Psoas muscle (tissue), 8 donors: Measurements from ENCODE around the gene NOTCH4. TPM values are rescaled to one million over a fixed set of nuclear protein-coding genes. Genes with fewer than 3 reads are reported as not detected.
A peak's percentile ranks its signal among the peaks of the same experiment; 100 is the strongest.

Source experiments
- ATAC-seq, 4 donors: fragments of 200-7000 bp; cut with Tn5 transposase; one replicate each; pipeline ENCODE4 v1.9.1; 2020; ENCODE audit warnings: moderate library complexity in 3 of 4, mild to moderate bottlenecking in 2 of 4
- DNase-seq, 2 donors: peaks; one replicate each; pipeline ENCODE4 v3.0.0-alpha.2; 2020
- H3K27ac ChIP-seq: fragments of 200-600 bp; one replicate; pipeline ENCODE4 v1.8.0; 2022
- H3K27me3 ChIP-seq, 3 donors: fragments of 200-600 bp in 1 of 3; one replicate each; pipeline versions ENCODE4 v1.6.1 to v1.8.0; 2013 to 2022; ENCODE audit warnings: low read length in 2 of 3, mild to moderate bottlenecking in 2 of 3, moderate library complexity in 1 of 3; ENCODE audit not compliant: insufficient read depth in 3 of 3
- H3K36me3 ChIP-seq, 2 donors: fragments of 200-600 bp in 1 of 2; one replicate each; pipeline versions ENCODE4 v1.6.1 to v1.8.0; 2013 to 2022; ENCODE audit warnings: low read depth in 1 of 2, mild to moderate bottlenecking in 1 of 2, moderate library complexity in 1 of 2; ENCODE audit not compliant: insufficient read depth in 1 of 2
- H3K4me1 ChIP-seq: fragments of 200-600 bp; one replicate; pipeline ENCODE4 v1.8.0; 2022
- H3K4me3 ChIP-seq: fragments of 200-600 bp; one replicate; pipeline ENCODE4 v1.8.0; 2022; ENCODE audit warnings: mild to moderate bottlenecking
- H3K9me3 ChIP-seq: fragments of 200-600 bp; one replicate; pipeline ENCODE4 v1.8.0; 2022
- WGBS, 3 donors: extraction: QIAGEN DNeasy Blood & Tissue Kit; methylation state at CpG; one replicate each; pipeline versions ENCODE4 v1.1.6 to v1.1.7; 2013; 5-methylcytosine and 5-hydroxymethylcytosine counted together
- intact Hi-C, 2 donors: fragments of 100-400 bp; cut with DNase I; formaldehyde crosslinking; loops; one replicate each; pipeline versions ENCODE4 v1.11.0 to v1.14.2; 2022
- polyA plus RNA-seq, 3 donors: library from polyadenylated mRNA; stranded (reverse); fragments of 200-250 nt; gene quantifications; one replicate each; pipeline ENCODE4 v1.2.3, GENCODE V29; 2013
- total RNA-seq, 4 donors: library from RNA; stranded (reverse); fragmentation: NEBNext Ultra II Directional in 2 of 4; extraction: Animal tissue kit (Norgen Biotek cat#: 25700) in 2 of 4; gene quantifications; one replicate each; pipeline versions ENCODE4 v1.2.1 to v1.2.4, GENCODE V29; 2021 to 2023
- TF ChIP-seq, protein P1 (sequence below): fragments of 200-600 bp; IDR thresholded peaks from one replicate; pipeline ENCODE4 v1.8.0; 2022; ENCODE audit warnings: antibody characterized with exemption
- donor health status: healthy with polysubstance abuse.
- donor health status: DM: no; HTN: no; CAD: no; lungs with moderate emphysema.
- donor health status: Bipolar disorder and iron deficiency.
- donor health status: healthy.
- donor health status: DM: yes; HTN: yes; CAD: no.
- donor health status: DM: no; HTN: no; CAD: no.
- donor health status: DM: no; HTN: no; CAD: no.
- donor health status: DM: yes; HTN: yes; CAD: no.

Gene NOTCH4
- total and polyA plus RNA-seq, 7 donors, result 9.7 to 19.5 (median 12.6) TPM

DNA sequence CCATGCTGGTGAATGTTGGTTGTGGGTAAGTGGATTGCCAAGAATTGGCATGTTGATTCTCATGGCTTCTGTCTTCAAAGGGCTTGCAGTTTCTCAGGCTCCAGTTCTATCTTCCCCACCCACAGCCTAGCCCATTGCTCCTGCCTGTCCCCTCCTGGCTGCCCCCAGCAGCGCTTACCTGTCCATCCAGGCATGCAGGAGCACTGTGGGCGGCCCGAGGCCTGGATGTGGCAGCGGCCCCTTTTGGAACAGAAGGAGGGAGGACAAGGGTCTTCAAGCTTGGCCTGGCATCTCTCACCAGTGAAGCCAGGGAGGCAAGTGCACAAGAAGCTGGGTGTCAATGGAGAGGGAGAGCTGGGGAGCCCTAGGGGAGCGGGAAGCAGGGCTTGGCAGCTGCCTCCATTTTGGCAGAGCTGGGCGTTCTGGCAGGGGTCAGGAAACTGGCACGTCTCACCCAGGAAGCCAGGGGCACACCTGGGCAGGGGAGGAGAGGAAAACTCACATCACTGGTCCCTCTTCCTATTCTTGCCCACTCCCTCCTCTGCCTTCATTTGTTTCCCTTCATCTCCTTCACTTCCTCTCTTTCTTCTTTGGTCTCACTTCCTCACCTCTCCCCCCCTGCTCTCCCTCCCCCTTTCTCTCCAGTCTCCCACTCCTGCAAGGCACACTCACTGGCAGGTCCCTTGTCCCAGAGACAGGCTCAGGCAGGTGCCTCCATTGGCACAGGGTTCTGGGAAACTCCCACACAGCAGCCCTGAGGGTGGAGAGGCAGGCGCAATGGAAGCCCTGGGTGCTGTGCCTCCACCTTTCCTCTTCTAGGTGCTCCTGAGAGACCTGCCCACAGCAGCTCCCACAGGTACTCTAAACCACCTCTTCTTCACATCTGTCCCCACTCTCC, 1.3 kb downstream of the NOTCH4 start:
- WGBS, 3 donors, result 73 to 84% (median 81%) methylated on average over 7 to 8 of the region's 8 CpGs
- no peak for DNase-seq
- no peaks in the 10 kb centered on the region for H3K4me1 ChIP-seq
- TF ChIP-seq, protein P1, sequence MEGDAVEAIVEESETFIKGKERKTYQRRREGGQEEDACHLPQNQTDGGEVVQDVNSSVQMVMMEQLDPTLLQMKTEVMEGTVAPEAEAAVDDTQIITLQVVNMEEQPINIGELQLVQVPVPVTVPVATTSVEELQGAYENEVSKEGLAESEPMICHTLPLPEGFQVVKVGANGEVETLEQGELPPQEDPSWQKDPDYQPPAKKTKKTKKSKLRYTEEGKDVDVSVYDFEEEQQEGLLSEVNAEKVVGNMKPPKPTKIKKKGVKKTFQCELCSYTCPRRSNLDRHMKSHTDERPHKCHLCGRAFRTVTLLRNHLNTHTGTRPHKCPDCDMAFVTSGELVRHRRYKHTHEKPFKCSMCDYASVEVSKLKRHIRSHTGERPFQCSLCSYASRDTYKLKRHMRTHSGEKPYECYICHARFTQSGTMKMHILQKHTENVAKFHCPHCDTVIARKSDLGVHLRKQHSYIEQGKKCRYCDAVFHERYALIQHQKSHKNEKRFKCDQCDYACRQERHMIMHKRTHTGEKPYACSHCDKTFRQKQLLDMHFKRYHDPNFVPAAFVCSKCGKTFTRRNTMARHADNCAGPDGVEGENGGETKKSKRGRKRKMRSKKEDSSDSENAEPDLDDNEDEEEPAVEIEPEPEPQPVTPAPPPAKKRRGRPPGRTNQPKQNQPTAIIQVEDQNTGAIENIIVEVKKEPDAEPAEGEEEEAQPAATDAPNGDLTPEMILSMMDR, result no peak
- intact Hi-C loops, result no loop called here
- peak overlapping the region; percentile 53 for H3K4me3 ChIP-seq
- no peaks in the 10 kb centered on the region for H3K9me3 ChIP-seq
- H3K36me3 ChIP-seq, result no peaks in the 10 kb centered on the region
- H3K27ac ChIP-seq, result no peak overlapping the region
- no peak for ATAC-seq
- H3K27me3 ChIP-seq, result peaks cover 0 to 4% (median 0%) of the 10 kb centered on the region in 3 donors

DNA sequence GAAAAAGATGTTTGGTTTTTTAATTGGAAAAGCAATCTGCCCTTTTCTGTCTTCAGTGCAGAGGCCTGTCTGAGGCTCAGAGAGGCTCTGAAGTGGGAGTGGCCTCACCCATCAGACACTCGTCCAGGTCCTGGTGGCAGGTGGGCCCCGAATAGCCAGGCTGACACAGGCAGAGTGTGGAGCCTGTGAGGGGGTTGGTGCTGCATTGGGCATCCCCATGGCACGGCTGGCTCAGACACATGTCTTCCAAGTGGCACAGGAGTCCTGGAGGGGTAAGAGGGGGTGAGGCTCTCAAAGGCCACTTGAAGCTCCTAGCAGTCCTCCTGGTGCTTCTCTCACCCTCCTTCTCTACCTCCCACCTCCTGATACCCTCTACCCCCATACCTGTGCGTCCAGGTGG, 3.8 kb downstream of the NOTCH4 start:
- H3K4me1 ChIP-seq, result no peaks in the 10 kb centered on the region
- intact Hi-C loops, result no loop called here
- H3K9me3 ChIP-seq, result no peaks in the 10 kb centered on the region
- H3K27ac ChIP-seq, result no peak overlapping the region
- no peaks in the 10 kb centered on the region for H3K36me3 ChIP-seq
- no peak for DNase-seq
- ATAC-seq, result no peak
- whole genome bisulfite sequencing, 3 donors, result 53 to 70% (median 66%) methylated on average over 4 of the region's 4 CpGs
- TF ChIP-seq, protein P1, result no peak
- peaks cover 0 to 4% (median 0%) of the 10 kb centered on the region in 3 donors for H3K27me3 ChIP-seq
- H3K4me3 ChIP-seq, result no peak overlapping the region

DNA sequence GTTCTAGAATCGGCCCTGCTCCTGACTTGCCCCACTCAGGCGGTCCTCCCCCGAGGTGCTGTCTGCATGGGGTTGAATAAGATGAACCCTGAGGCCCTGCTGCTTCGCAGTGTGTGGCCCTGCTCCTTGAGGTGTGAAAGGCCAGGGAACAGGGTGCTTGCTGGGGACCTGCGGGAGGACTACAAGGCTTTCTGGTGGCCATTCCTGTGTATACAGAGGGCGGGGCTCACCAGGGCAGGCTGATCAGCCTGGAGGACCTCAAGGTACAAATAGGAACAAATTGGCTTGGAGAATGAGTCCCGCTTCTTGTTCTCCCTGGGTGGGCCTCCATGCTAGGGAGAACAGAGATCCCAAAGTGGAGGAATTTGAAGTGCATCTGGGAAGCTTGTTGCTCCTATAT, 5.7 kb downstream of the NOTCH4 start:
- DNase-seq (no peak), ATAC-seq (no peak)
- TF ChIP-seq, protein P1, result no peak
- Histone ChIP-seq H3K9me3 (no peaks in the 10 kb centered on the region), H3K27me3 (peaks cover 0 to 4% (median 0%) of the 10 kb centered on the region in 3 donors), H3K4me1 (no peaks in the 10 kb centered on the region), H3K27ac (no peak overlapping the region), H3K36me3 (peaks cover 0 to 4% of the 10 kb centered on the region in 2 donors), H3K4me3 (no peak overlapping the region)
- 68 to 81% (median 78%) methylated on average over 7 of the region's 7 CpGs for WGBS, 3 donors
- intact Hi-C loops, result no loop called here

DNA sequence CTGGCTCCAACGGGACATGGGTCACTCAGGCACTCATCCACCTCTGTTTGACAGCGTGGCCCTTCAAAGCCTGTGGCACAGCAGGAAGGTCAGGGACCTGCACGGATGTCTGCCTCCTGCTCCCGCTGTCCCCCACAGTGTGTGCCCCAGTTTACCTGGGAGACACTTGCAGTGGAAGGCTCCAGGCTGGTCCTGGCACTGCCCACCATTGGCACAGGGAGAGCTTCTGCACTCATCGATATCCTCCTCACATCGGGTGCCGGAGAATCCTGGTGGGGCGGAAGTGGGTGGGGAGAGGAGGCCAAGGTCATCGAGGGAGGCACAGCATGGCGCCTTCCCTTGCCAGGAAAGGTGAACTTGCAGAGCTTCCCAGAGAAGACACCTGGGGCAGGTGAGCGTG, 6.9 kb downstream of the NOTCH4 start:
- 84 to 86% (median 85%) methylated on average over 11 of the region's 11 CpGs for WGBS, 3 donors

More for the DNA sequence above, 6.9 kb downstream of the NOTCH4 start:
- no peak overlapping the region for H3K4me3 ChIP-seq
- H3K36me3 ChIP-seq, result peaks cover 0 to 4% of the 10 kb centered on the region in 2 donors
- intact Hi-C loops, result no loop called here
- DNase-seq (no peak), ATAC-seq (no peak)
- no peaks in the 10 kb centered on the region for H3K9me3 ChIP-seq
- TF ChIP-seq, protein P1, result no peak
- peaks cover 0 to 4% (median 0%) of the 10 kb centered on the region in 3 donors for H3K27me3 ChIP-seq
- H3K27ac ChIP-seq, result no peak overlapping the region
- H3K4me1 ChIP-seq, result no peaks in the 10 kb centered on the region
